ENCODE measurements around the gene LZTS2.

GRCh38 chr10:101021692-101022251, 22.2 kb downstream of the LZTS2 start:
- no peak for TF ChIP-seq CTCF (IDR thresholded peaks at IDR 0.05; ENCODE audit: low read length)
- TF ChIP-seq EZH2 (IDR thresholded peaks at IDR 0.05; ENCODE audit: borderline replicate concordance, low read length) = no peak
